Subcutaneous abdominal adipose tissue (tissue), 5 donors: Measurements from ENCODE around the gene SH2D1B.
"Not testable (repeated sequence)": the region's sequence is repeated elsewhere in the genome, so short reads cannot be mapped to it uniquely, and the experiment has no call there.

ENCODE experiments used
- H3K27ac ChIP-seq: one replicate; pipeline ENCODE4 v1.7.0; 2013; ENCODE audit warnings: low read depth, mild to moderate bottlenecking, inconsistent platforms, low read length, moderate library complexity
- H3K27me3 ChIP-seq, 5 donors: one replicate each; pipeline ENCODE4 v1.7.0; 2013; ENCODE audit warnings: low read length in 5 of 5, inconsistent platforms in 1 of 5; ENCODE audit not compliant: control insufficient read depth in 5 of 5, insufficient read depth in 4 of 5
- H3K36me3 ChIP-seq, 5 donors: one replicate each; pipeline ENCODE4 v1.7.0; 2013; ENCODE audit warnings: low read length in 5 of 5; ENCODE audit not compliant: control insufficient read depth in 5 of 5, insufficient read depth in 5 of 5
- H3K4me1 ChIP-seq, 5 donors: one replicate each; pipeline ENCODE4 v1.7.0; 2013; ENCODE audit warnings: low read length in 5 of 5, mild to moderate bottlenecking in 3 of 5, moderate library complexity in 1 of 5; ENCODE audit not compliant: control insufficient read depth in 5 of 5, insufficient read depth in 5 of 5
- H3K4me3 ChIP-seq, 5 donors: one replicate each; pipeline ENCODE4 v1.7.0; 2013; ENCODE audit warnings: low read length in 5 of 5, low read depth in 1 of 5
- H3K9ac ChIP-seq, 5 donors: one replicate each; pipeline ENCODE4 v1.7.0; 2013; ENCODE audit warnings: low read length in 5 of 5, mild to moderate bottlenecking in 4 of 5, moderate library complexity in 3 of 5
- H3K9me3 ChIP-seq, 5 donors: one replicate each; pipeline ENCODE4 v1.7.0; 2013; ENCODE audit warnings: low read length in 5 of 5; ENCODE audit not compliant: control insufficient read depth in 5 of 5
- donor health status: healthy.
- donor health status: healthy.
- donor health status: healthy.
- donor health status: healthy.
- donor health status: healthy.

The SH2D1B gene

DNA sequence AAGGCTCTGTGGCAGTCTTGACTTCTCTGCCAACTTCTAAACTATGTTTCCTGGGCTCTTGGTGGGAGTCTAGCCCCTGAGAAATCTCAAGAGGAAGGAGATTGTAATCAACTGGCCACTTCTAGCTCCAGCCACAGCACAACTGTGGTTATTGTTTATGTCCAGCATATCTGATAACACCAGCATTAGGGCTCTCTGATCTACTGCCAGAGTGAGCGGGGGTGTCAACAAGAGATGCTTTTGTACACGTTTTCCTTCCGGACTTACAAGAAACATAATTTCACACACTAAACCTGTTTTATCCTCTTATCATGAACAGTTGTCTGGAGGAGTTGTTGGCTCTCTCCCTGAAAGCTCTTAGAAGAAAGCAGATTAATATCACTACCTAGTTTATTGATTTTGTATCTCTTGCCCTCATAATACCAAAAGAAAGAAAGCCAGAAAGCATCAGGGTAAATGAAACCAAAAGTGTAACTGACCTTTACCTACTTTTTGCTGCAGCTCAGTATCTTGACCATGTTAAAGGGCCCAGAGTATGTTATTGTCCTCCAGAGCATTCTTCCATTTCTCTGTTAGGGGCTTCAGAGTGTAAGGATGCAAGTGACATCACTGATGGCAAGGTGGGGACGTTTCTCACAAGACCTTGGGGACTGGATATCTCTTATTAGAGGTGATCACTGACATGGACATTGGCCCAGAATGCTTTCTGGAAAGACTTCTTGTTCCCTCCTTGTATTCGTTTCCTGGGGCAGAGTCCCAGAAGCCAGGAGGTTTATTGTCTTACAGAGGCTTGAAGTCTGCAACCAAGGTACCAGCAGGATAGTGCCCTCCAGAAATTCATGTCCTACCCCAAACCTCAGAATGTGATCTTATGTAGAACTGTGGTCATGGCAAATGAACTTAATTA, 9.6 kb upstream of the SH2D1B start:
- no peak overlapping the region for H3K4me3 ChIP-seq
- H3K9me3 ChIP-seq = no peaks in the 10 kb centered on the region
- peaks cover 0 to 8% (median 5%) of the 10 kb centered on the region in 5 donors for H3K4me1 ChIP-seq
- no peak overlapping the region for H3K27ac ChIP-seq
- H3K36me3 ChIP-seq = no peaks in the 10 kb centered on the region
- H3K9ac ChIP-seq = no peak overlapping the region
- no peaks in the 10 kb centered on the region for H3K27me3 ChIP-seq

DNA sequence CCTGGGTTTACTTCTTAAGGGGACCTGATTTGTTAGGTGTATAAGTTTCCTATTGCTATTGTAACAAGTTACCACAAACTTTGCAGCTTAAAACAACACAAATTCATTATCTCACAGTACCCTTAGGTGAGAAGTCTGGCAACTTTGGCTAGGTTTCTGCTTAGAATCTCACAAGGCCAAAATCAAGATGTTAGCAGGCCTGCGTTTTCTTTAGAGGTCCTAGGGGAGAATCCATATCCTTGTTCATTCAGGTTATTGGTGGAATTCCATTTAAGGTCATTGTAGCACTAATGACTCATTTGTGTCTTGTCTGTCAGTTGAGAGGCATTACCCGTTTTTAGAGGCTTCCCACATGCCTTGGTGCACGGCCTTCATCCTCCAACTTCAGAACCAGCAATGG, 8.2 kb upstream of the SH2D1B start:
- Histone ChIP-seq H3K27me3 (no peaks in the 10 kb centered on the region), H3K9me3 (peaks cover 0 to 2% (median 0%) of the 10 kb centered on the region in 5 donors), H3K4me3 (no peak overlapping the region), H3K36me3 (no peaks in the 10 kb centered on the region), H3K27ac (no peak overlapping the region), H3K9ac (no peak overlapping the region), H3K4me1 (peaks cover 0 to 8% (median 5%) of the 10 kb centered on the region in 5 donors)

DNA sequence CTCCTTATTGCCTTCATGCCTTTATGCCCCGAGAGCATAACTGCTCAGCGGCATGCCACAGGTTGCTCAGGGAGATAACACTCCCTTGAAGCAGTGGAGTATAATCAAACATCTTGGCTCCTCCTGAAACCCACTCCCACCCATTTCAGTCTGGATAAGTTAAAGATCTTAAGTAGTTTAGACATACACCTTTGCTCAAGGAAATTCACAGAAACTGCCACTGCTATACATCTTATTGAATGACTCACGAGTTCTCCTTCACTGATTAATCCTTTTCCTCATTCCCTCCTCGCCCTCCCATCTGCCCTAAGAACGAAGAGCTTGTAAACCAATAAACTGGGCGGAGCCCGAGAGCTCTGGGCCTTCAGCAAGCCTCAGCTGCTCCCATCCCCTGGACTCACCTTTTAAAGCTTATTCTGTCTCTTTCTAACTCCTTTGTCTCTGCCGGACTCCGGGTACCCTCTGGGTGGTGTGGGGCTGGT, 7.6 kb upstream of the SH2D1B start:
- not testable (repeated sequence) for H3K27me3 ChIP-seq, H3K4me3 ChIP-seq, H3K9ac ChIP-seq, H3K9me3 ChIP-seq, H3K27ac ChIP-seq, H3K36me3 ChIP-seq, H3K4me1 ChIP-seq

DNA sequence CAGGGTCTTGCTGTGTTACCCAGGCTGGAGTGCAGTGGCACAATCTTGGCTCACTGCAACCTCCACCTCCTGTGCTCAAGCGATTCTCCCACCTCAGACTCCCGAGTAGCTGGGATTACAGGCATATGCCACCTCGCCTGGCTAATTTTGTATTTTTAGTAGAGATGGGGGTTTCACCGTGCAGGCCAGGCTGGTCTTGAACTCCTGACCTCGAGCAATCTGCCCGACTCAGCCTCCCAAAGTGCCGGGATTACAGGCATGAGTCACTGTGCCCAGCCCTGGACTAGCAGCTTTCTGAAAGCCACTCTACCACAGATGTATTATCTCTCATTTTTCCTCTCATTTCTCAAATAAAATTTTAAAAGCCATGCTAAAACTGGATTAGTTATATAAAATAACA, 6.6 kb upstream of the SH2D1B start:
- H3K9me3 ChIP-seq, H3K4me3 ChIP-seq, H3K4me1 ChIP-seq, H3K9ac ChIP-seq, H3K27ac ChIP-seq, H3K36me3 ChIP-seq, H3K27me3 ChIP-seq: not testable (repeated sequence)

DNA sequence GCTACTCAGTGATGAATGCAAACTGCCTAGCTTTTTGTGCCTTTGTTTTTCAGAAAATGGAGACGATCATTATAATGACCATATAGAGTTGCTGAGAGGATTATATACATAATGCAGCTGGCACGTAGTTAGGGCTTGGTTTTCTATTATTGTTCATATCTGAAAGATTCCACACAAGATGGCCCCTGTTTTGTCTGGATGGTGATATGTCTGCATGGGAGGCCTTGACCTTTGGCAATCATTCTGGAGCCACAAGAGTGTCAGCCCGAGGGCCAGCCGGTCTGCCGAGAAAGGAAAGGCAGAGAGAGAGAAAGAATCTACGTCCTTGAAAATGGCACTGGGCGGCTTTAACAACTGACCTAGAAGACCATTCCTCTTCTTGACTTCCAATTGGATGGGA, 5.7 kb upstream of the SH2D1B start:
- Histone ChIP-seq H3K27me3 (no peaks in the 10 kb centered on the region), H3K36me3 (no peaks in the 10 kb centered on the region), H3K4me3 (no peak overlapping the region), H3K27ac (no peak overlapping the region), H3K4me1 (peaks cover 0 to 6% (median 0%) of the 10 kb centered on the region in 5 donors), H3K9me3 (peaks cover 0 to 3% (median 0%) of the 10 kb centered on the region in 5 donors), H3K9ac (no peak overlapping the region)

DNA sequence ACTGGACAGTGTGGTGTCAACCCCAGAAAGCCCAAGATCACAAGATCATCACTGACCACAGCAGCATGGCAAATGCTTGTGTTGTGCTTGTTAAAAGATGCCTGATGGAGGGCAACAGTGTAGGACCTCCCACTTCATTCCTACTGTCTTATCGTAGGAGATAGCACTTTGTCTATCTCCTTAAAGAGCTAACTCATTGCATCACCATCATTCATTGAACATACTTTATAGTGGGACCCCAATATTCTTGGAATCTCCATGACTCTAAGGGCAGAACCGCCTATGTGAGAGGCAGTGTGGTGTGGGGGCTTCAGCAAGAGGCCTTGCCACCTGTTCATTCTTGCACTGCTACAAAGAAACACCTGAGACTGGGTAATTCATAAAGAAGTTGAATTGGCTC, 5.0 kb upstream of the SH2D1B start:
- Histone ChIP-seq H3K4me3 (no peak overlapping the region), H3K27ac (no peak overlapping the region), H3K36me3 (no peaks in the 10 kb centered on the region), H3K9ac (no peak overlapping the region), H3K27me3 (no peaks in the 10 kb centered on the region), H3K9me3 (peaks cover 0 to 3% (median 0%) of the 10 kb centered on the region in 5 donors), H3K4me1 (peaks cover 0 to 5% (median 0%) of the 10 kb centered on the region in 5 donors)

DNA sequence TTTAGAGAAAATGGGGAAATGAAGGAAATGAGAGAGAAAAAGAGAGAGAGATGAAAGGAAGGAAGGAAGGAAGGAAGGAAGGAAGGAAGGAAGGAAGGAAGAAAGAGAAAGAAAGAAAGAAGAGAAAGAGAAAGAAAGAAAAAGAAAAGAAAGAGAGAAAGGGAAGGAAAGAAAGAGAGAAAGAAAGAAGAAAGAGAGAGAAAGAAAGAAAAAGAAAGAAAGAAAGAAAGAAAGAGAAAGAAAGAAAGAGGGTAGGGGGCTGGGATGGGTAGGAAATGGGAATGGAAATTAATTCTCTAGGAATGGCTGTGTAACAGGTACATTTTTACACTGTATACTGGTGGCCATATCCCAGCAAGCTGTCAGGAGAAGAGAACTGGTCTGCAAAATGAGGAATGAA, 4.3 kb upstream of the SH2D1B start:
- Histone ChIP-seq H3K9me3 (peaks cover 0 to 3% (median 0%) of the 10 kb centered on the region in 5 donors), H3K27me3 (no peaks in the 10 kb centered on the region), H3K9ac (no peak overlapping the region), H3K27ac (no peak overlapping the region), H3K4me3 (no peak overlapping the region), H3K4me1 (peaks cover 0 to under 1% (median 0%) of the 10 kb centered on the region in 5 donors), H3K36me3 (no peaks in the 10 kb centered on the region)

DNA sequence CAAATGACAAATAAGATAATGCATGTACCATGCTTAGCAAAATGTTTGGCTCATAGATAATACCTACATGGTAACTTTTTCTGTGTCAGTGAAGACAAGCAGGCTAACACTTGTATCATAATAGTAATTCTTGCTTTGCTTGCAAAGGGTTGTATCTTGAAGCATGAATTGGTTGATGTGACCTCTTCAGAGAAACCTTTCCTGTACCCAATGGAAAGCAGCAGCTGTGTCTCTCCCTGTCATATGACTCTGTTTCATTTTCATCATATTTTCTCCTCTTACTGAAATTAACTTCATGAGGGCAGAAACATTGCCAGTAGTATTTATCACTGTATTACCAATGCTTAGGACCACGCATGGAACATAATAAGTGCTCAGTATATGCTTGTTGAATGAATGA, 4.4 kb downstream of the SH2D1B start:
- Histone ChIP-seq H3K4me3 (no peak overlapping the region), H3K9me3 (no peaks in the 10 kb centered on the region), H3K4me1 (peaks cover 0 to 9% (median 3%) of the 10 kb centered on the region in 5 donors), H3K36me3 (no peaks in the 10 kb centered on the region), H3K9ac (no peak overlapping the region), H3K27ac (no peak overlapping the region), H3K27me3 (no peaks in the 10 kb centered on the region)

DNA sequence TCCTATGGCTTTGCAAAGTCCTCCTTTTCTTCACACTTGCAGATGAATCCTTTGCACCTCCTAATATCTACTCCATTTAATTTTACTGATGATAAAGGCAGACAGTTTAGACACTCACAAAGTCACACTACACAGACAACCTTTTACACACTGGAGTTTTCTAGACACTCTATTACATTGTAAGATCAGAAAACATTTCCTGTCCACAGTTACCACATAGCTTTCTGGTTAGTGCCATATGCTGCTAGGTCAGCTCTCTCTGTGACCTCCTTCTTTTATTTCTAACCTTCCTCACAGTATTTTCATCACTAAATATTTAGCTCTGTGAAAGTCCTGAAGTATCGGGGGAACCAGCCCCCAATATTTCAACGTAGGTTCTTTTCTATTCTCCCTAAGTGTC, 5.1 kb downstream of the SH2D1B start:
- Histone ChIP-seq H3K36me3 (no peaks in the 10 kb centered on the region), H3K27ac (no peak overlapping the region), H3K9me3 (no peaks in the 10 kb centered on the region), H3K4me1 (peaks cover 0 to 9% (median 3%) of the 10 kb centered on the region in 5 donors), H3K4me3 (no peak overlapping the region), H3K27me3 (no peaks in the 10 kb centered on the region), H3K9ac (no peak overlapping the region)

DNA sequence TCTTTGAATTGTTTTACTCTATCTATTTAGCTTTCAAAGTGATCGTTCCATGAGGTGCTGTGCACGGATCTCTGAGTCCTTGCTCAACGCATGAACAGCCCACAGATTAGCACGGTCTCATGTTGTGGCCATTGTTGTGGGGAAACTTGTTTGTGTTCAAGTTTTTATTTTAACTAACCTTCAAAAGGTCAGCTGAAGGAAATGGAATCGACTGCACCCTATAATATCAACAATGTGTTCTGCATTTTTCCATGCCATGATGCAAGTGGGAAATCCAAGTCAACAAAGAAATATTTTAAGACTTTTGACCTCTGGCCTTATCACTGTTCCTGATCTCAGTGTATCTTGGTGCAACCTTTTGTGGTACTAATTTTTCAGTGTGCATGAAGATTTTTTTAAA, 6.1 kb downstream of the SH2D1B start:
- no peak overlapping the region for H3K4me3 ChIP-seq
- no peaks in the 10 kb centered on the region for H3K9me3 ChIP-seq
- H3K27ac ChIP-seq = no peak overlapping the region
- H3K36me3 ChIP-seq = no peaks in the 10 kb centered on the region
- peaks cover 0 to 9% (median 3%) of the 10 kb centered on the region in 5 donors for H3K4me1 ChIP-seq
- no peak overlapping the region for H3K9ac ChIP-seq
- no peaks in the 10 kb centered on the region for H3K27me3 ChIP-seq
